COLO829 (cell line): ENCODE measurements around the gene SLC5A8.

Source experiments
- DNase-seq: peaks from one replicate; pipeline ENCODE4 v3.0.0; 2012; ENCODE audit warnings: low spot score

Gene SLC5A8

GRCh38 chr12:101209319-101210302 is at the start of gene SLC5A8:
Gene SLC5A8, minus strand, starts transcription at chr12:101210238. Its CDS starts 390 bp downstream, at chr12:101209848.
- no peak for DNase-seq

- no peak for DNase-seq
Observed at GRCh38 chr12:101257357-101257756, 47.3 kb upstream of the SLC5A8 start.

GRCh38 chr12:101256266-101256665 is 46.2 kb upstream of the SLC5A8 start:
- DNase-seq = no peak

GRCh38 chr12:101243616-101244015 is 33.6 kb upstream of the SLC5A8 start:
- no peak for DNase-seq

- DNase-seq = peak; percentile 30
Observed at GRCh38 chr12:101243074-101243473, 33.0 kb upstream of the SLC5A8 start.

GRCh38 chr12:101238800-101239329 is 28.8 kb upstream of the SLC5A8 start:
- DNase-seq = no peak

- no peak for DNase-seq
Observed at GRCh38 chr12:101238306-101238705, 28.3 kb upstream of the SLC5A8 start.

GRCh38 chr12:101235686-101236085 is 25.6 kb upstream of the SLC5A8 start:
- DNase-seq = no peak

- no peak for DNase-seq
Observed at GRCh38 chr12:101231636-101232035, 21.6 kb upstream of the SLC5A8 start.

- DNase-seq = no peak
Observed at GRCh38 chr12:101230547-101230946, 20.5 kb upstream of the SLC5A8 start.

GRCh38 chr12:101229841-101230241 is 19.8 kb upstream of the SLC5A8 start:
- no peak for DNase-seq

GRCh38 chr12:101221301-101221700 is 11.3 kb upstream of the SLC5A8 start:
- no peak for DNase-seq

GRCh38 chr12:101216810-101217209 is 6.8 kb upstream of the SLC5A8 start:
- no peak for DNase-seq

GRCh38 chr12:101207086-101207780 is 2.8 kb downstream of the SLC5A8 start:
- peak; percentile 19 for DNase-seq

- no peak for DNase-seq
Observed at GRCh38 chr12:101204602-101205304, 5.3 kb downstream of the SLC5A8 start.

GRCh38 chr12:101200824-101201223 is 9.2 kb downstream of the SLC5A8 start:
- DNase-seq = no peak

GRCh38 chr12:101200145-101200544 is 9.9 kb downstream of the SLC5A8 start:
- no peak for DNase-seq

- no peak for DNase-seq
Observed at GRCh38 chr12:101186291-101186690, 23.7 kb downstream of the SLC5A8 start.

GRCh38 chr12:101181776-101182175 is 28.3 kb downstream of the SLC5A8 start:
- DNase-seq = no peak

GRCh38 chr12:101174541-101174940 is 35.5 kb downstream of the SLC5A8 start:
- no peak for DNase-seq

- DNase-seq = no peak
Observed at GRCh38 chr12:101173197-101173749, 36.8 kb downstream of the SLC5A8 start.

- DNase-seq = peak; percentile 13
Observed at GRCh38 chr12:101172316-101172715, 37.7 kb downstream of the SLC5A8 start.
